Sigmoid colon (tissue), 7 donors: Measurements from ENCODE around the gene SLC16A11. TPM values are rescaled to one million over a fixed set of nuclear protein-coding genes. Genes with fewer than 3 reads are reported as not detected.

Experiments used
- DNase-seq: peaks from one replicate; pipeline ENCODE4 v3.0.0-alpha.2; 2019
- H3K27ac ChIP-seq, 4 donors: fragments of 200-600 bp; sonication (generic); one replicate each; pipeline ENCODE4 v1.5.1; 2016 to 2019; ENCODE audit warnings: mild to moderate bottlenecking in 1 of 4
- H3K27me3 ChIP-seq, 3 donors: fragments of 200-600 bp; sonication (generic); one replicate each; pipeline ENCODE4 v1.5.1; 2019; ENCODE audit warnings: mild to moderate bottlenecking in 1 of 3
- H3K36me3 ChIP-seq, 4 donors: fragments of 200-600 bp; sonication (generic); one replicate each; pipeline ENCODE4 v1.5.1; 2016 to 2019
- H3K4me1 ChIP-seq, 4 donors: fragments of 200-600 bp; sonication (generic); one replicate each; pipeline ENCODE4 v1.5.1; 2017 to 2019
- H3K4me3 ChIP-seq, 4 donors: fragments of 200-600 bp; sonication (generic); one replicate each; pipeline ENCODE4 v1.5.1; 2017 to 2019; ENCODE audit warnings: mild to moderate bottlenecking in 2 of 4, moderate library complexity in 1 of 4
- H3K9me3 ChIP-seq, 4 donors: fragments of 200-600 bp in 3 of 4; sonication (generic) in 3 of 4; one replicate each; pipeline versions ENCODE4 v1.5.1 to v1.6.1; 2013 to 2019
- EP300 ChIP-seq, 4 donors: sonication (generic); formaldehyde crosslinking; IDR thresholded peaks; one replicate each; pipeline ENCODE4 v1.6.1; 2017; ENCODE audit warnings: antibody characterized with exemption in 4 of 4
- POLR2A ChIP-seq, 2 donors: fragments of 450-650 bp; IDR thresholded peaks; one replicate each; pipeline ENCODE4 v1.6.1; 2016; ENCODE audit warnings: antibody characterized with exemption in 2 of 2, mild to moderate bottlenecking in 2 of 2, moderate library complexity in 2 of 2
- POLR2AphosphoS5 ChIP-seq, 4 donors: sonication (generic); formaldehyde crosslinking; IDR thresholded peaks; one replicate each; pipeline ENCODE4 v1.6.1; 2017; ENCODE audit warnings: antibody characterized with exemption in 4 of 4
- WGBS, 2 donors: extraction: QIAGEN DNeasy Blood & Tissue Kit; methylation state at CpG; one replicate each; pipeline ENCODE4 v1.1.7; 2013; 5-methylcytosine and 5-hydroxymethylcytosine counted together
- intact Hi-C: fragments of 100-400 bp; cut with DNase I; formaldehyde crosslinking; loops from one replicate; pipeline ENCODE4 v1.15.1; 2023
- polyA plus RNA-seq, 3 donors: library from polyadenylated mRNA; stranded (reverse); fragments of 200-250 nt; gene quantifications; one replicate each; pipeline ENCODE4 v1.2.3, GENCODE V29; 2013
- total RNA-seq, 4 donors: library from RNA; depleted of rRNA; stranded (reverse); fragments of >200 nt; gene quantifications; one replicate each; pipeline ENCODE4 v1.1.0, GENCODE V29; 2016
- TF ChIP-seq, protein P1 (sequence below), 4 experiments: fragments of 450-650 bp in 3 of 4; fragments of 200-600 bp in 1 of 4; IDR thresholded peaks; one replicate each; pipeline ENCODE4 v1.5.1; 2016 to 2019; ENCODE audit warnings: antibody characterized with exemption in 4 of 4, mild to moderate bottlenecking in 3 of 4, moderate library complexity in 2 of 4
- donor health status: healthy with polysubstance abuse.
- donor health status: Bipolar disorder and iron deficiency.
- donor health status: healthy.

Gene SLC16A11
- total and polyA plus RNA-seq, 7 donors = 0.33 to 2.4 (median 0.45) TPM; not detected in 3

- no peak overlapping the region for H3K4me3 ChIP-seq
- no peaks in the 10 kb centered on the region for H3K36me3 ChIP-seq
- DNase-seq = no peak
- H3K4me1 ChIP-seq = no peaks in the 10 kb centered on the region
- no peaks in the 10 kb centered on the region for H3K9me3 ChIP-seq
- H3K27me3 ChIP-seq = no peaks in the 10 kb centered on the region
- intact Hi-C loops = no loop called here
- no peak for TF ChIP-seq POLR2A (IDR thresholded peaks at IDR 0.05)
- TF ChIP-seq, protein P1, sequence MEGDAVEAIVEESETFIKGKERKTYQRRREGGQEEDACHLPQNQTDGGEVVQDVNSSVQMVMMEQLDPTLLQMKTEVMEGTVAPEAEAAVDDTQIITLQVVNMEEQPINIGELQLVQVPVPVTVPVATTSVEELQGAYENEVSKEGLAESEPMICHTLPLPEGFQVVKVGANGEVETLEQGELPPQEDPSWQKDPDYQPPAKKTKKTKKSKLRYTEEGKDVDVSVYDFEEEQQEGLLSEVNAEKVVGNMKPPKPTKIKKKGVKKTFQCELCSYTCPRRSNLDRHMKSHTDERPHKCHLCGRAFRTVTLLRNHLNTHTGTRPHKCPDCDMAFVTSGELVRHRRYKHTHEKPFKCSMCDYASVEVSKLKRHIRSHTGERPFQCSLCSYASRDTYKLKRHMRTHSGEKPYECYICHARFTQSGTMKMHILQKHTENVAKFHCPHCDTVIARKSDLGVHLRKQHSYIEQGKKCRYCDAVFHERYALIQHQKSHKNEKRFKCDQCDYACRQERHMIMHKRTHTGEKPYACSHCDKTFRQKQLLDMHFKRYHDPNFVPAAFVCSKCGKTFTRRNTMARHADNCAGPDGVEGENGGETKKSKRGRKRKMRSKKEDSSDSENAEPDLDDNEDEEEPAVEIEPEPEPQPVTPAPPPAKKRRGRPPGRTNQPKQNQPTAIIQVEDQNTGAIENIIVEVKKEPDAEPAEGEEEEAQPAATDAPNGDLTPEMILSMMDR (IDR thresholded peaks at IDR 0.05) = no peak
- TF ChIP-seq EP300 (IDR thresholded peaks at IDR 0.05) = no peak
- TF ChIP-seq POLR2AphosphoS5 (IDR thresholded peaks at IDR 0.05) = no peak
- no peak overlapping the region for H3K27ac ChIP-seq
- WGBS, 2 donors = 80 to 86% methylated on average over 1 of the region's 1 CpG
These were observed 23.3 kb upstream of the SLC16A11 start for GRCh38 chr17:7067198-7067597.

GRCh38 chr17:7064261-7064660 lies 20.4 kb upstream of the SLC16A11 start:
- peaks cover 0 to 3% (median 0%) of the 10 kb centered on the region in 3 donors for H3K27me3 ChIP-seq

GRCh38 chr17:7063518-7064094 lies 19.7 kb upstream of the SLC16A11 start:
- WGBS, 2 donors = 63 to 77% methylated on average over 6 of the region's 6 CpGs
- intact Hi-C loops = no loop called here
- Histone ChIP-seq H3K36me3 (no peaks in the 10 kb centered on the region), H3K4me3 (no peak overlapping the region), H3K9me3 (no peaks in the 10 kb centered on the region), H3K27ac (no peak overlapping the region), H3K27me3 (peaks cover 0 to 3% (median 0%) of the 10 kb centered on the region in 3 donors), H3K4me1 (no peaks in the 10 kb centered on the region)
- no peak for DNase-seq
- no peak for TF ChIP-seq POLR2AphosphoS5 (IDR thresholded peaks at IDR 0.05)
- TF ChIP-seq, protein P1 (IDR thresholded peaks at IDR 0.05) = no peak
- TF ChIP-seq EP300 (IDR thresholded peaks at IDR 0.05) = no peak
- TF ChIP-seq POLR2A (IDR thresholded peaks at IDR 0.05) = no peak

More at GRCh38 chr17:7064261-7064660, 20.4 kb upstream of the SLC16A11 start:
- WGBS, 2 donors = 71 to 76% methylated on average over 4 of the region's 4 CpGs
- TF ChIP-seq POLR2AphosphoS5 (IDR thresholded peaks at IDR 0.05) = no peak
- no peak for TF ChIP-seq POLR2A (IDR thresholded peaks at IDR 0.05)
- TF ChIP-seq EP300 (IDR thresholded peaks at IDR 0.05) = no peak
- TF ChIP-seq, protein P1 (IDR thresholded peaks at IDR 0.05) = no peak
- H3K27ac ChIP-seq = no peak overlapping the region
- no peak for DNase-seq
- no peaks in the 10 kb centered on the region for H3K36me3 ChIP-seq
- intact Hi-C loops = no loop called here
- H3K4me1 ChIP-seq = no peaks in the 10 kb centered on the region
- H3K4me3 ChIP-seq = no peak overlapping the region
- H3K9me3 ChIP-seq = no peaks in the 10 kb centered on the region

GRCh38 chr17:7060165-7060891 lies 16.4 kb upstream of the SLC16A11 start:
- no peak for TF ChIP-seq POLR2AphosphoS5 (IDR thresholded peaks at IDR 0.05)
- TF ChIP-seq EP300 (IDR thresholded peaks at IDR 0.05) = no peak
- TF ChIP-seq POLR2A (IDR thresholded peaks at IDR 0.05) = no peak
- TF ChIP-seq, protein P1 (IDR thresholded peaks at IDR 0.05) = no peak
- no peak for DNase-seq
- no peak overlapping the region for H3K27ac ChIP-seq
- peaks cover 0 to 3% (median 0%) of the 10 kb centered on the region in 3 donors for H3K27me3 ChIP-seq
- 42 to 51% methylated on average over 6 of the region's 6 CpGs for WGBS, 2 donors
- no peaks in the 10 kb centered on the region for H3K9me3 ChIP-seq
- H3K4me1 ChIP-seq = no peaks in the 10 kb centered on the region
- no peaks in the 10 kb centered on the region for H3K36me3 ChIP-seq
- intact Hi-C loops = no loop called here
- no peak overlapping the region for H3K4me3 ChIP-seq
